K562 (cell line): ENCODE measurements around the gene PLEKHM3. TPM values are rescaled to one million over a fixed set of nuclear protein-coding genes. Genes with fewer than 3 reads are reported as not detected.

Experiments
- ATAC-seq: fragments of 200-7000 bp; cut with Tn5 transposase; 3 replicates; pipeline ENCODE4 v1.9.1; 2020; ENCODE audit warnings: moderate library complexity
- BruUV-seq: library from RNA; stranded (reverse); fragments of 400-500 nt; replicated peaks from 2 replicates; lab custom pipeline; 2021; lab: Mats Ljungman, UMichigan
- CTCF ChIA-PET: fragments of 300-600 bp; formaldehyde crosslinking; extraction: SDS; loops from one replicate; lab custom pipeline; 2021; ENCODE audit warnings: low intra/inter-chr PET ratio; lab: Yijun Ruan, JAX
- POLR2A ChIA-PET: fragments of 300-600, 350-650 bp; sonication (Branson Sonifier 250); formaldehyde crosslinking; extraction: SDS; loops from one replicate; lab custom pipeline; 2021; ENCODE audit warnings: antibody characterized with exemption, inconsistent platforms; lab: Yijun Ruan, JAX
- DNase-seq, 4 experiments: peaks; one replicate each; pipeline versions ENCODE4 v3.0.0 to v3.0.0-alpha.2; 2011 to 2018; ENCODE audit warnings: low spot score in 3 of 4, mixed read lengths in 3 of 4; ENCODE audit errors: extremely low read depth in 1 of 4
- FAIRE-seq: peaks from 2 replicates; lab custom pipeline; 2011; peaks lifted over from hg19 to GRCh38; lab: Jason Lieb, UNC
- H2AFZ ChIP-seq: 2 replicates; pipeline ENCODE4 v1.6.0; 2011; ENCODE audit warnings: low read depth, low read length, control low read depth, inconsistent platforms
- H3K27ac ChIP-seq: fragments of 200-600 bp; 3 replicates; pipeline ENCODE4 v1.8.0; 2011; ENCODE audit warnings: low read depth, mild to moderate bottlenecking, control low read depth, inconsistent platforms, low read length, moderate library complexity, mixed read lengths; ENCODE audit errors: extremely low read depth
- H3K27me3 ChIP-seq, 2 experiments: fragments of 300-600 bp in 1 of 2; 2 replicates in 1 of 2; 3 replicates in 1 of 2; pipeline versions ENCODE4 v1.6.0 to v1.8.0; 2011; ENCODE audit warnings: inconsistent platforms in 2 of 2, low read length in 2 of 2, mild to moderate bottlenecking in 1 of 2, mixed read lengths in 1 of 2, moderate library complexity in 1 of 2; ENCODE audit not compliant: control insufficient read depth in 2 of 2, insufficient read depth in 2 of 2
- H3K36me3 ChIP-seq: fragments of 300-600 bp; 3 replicates; pipeline ENCODE4 v1.8.0; 2011; ENCODE audit warnings: mild to moderate bottlenecking, low read length, inconsistent platforms; ENCODE audit not compliant: control insufficient read depth, insufficient read depth
- H3K4me1 ChIP-seq, 2 experiments: fragments of 200-600 bp in 1 of 2; replicated peaks in 1 of 2; 2 replicates in 1 of 2; 3 replicates in 1 of 2; pipeline versions ENCODE4 v1.5.1 to v1.8.0; 2011; ENCODE audit warnings: inconsistent platforms in 2 of 2, low read length in 2 of 2, mild to moderate bottlenecking in 1 of 2, mixed read lengths in 1 of 2, moderate library complexity in 1 of 2; ENCODE audit not compliant: control insufficient read depth in 2 of 2, insufficient read depth in 2 of 2
- H3K4me2 ChIP-seq: 2 replicates; pipeline ENCODE4 v1.6.1; 2011; ENCODE audit warnings: low read length, control low read depth, inconsistent platforms, mixed read lengths; ENCODE audit not compliant: insufficient read depth
- H3K4me3 ChIP-seq: fragments of 200-600 bp; sonication (generic), shearing (Covaris generic); 2 replicates; pipeline ENCODE4 v1.5.1; 2016; ENCODE audit warnings: control low read depth, inconsistent platforms
- H3K79me2 ChIP-seq: fragments of 200-600 bp; 3 replicates; pipeline ENCODE4 v1.8.0; 2011; ENCODE audit warnings: low read length, inconsistent platforms; ENCODE audit not compliant: control insufficient read depth, insufficient read depth
- H3K9ac ChIP-seq, 2 experiments: 2 replicates each; pipeline versions ENCODE4 v1.6.0 to v1.6.1; 2011; ENCODE audit warnings: low read depth in 2 of 2, low read length in 2 of 2, control low read depth in 1 of 2, inconsistent platforms in 1 of 2, mild to moderate bottlenecking in 1 of 2, mixed read lengths in 1 of 2; ENCODE audit not compliant: insufficient read depth in 1 of 2
- H3K9me1 ChIP-seq: one replicate; pipeline ENCODE4 v1.6.0; 2011; ENCODE audit warnings: inconsistent platforms, mild to moderate bottlenecking, low read length, moderate library complexity; ENCODE audit not compliant: control insufficient read depth, insufficient read depth
- H3K9me3 ChIP-seq: replicated peaks from 2 replicates; pipeline ENCODE4 v1.5.1; 2011; ENCODE audit warnings: low read depth, low read length, inconsistent platforms; ENCODE audit not compliant: control insufficient read depth, insufficient read depth
- H4K20me1 ChIP-seq: replicated peaks from 2 replicates; pipeline ENCODE4 v1.6.1; 2011; ENCODE audit warnings: low read length, inconsistent platforms, mixed read lengths; ENCODE audit not compliant: control insufficient read depth, insufficient read depth
- ATF7 ChIP-seq: fragments of 450-650 bp; IDR thresholded peaks from 2 replicates; pipeline ENCODE4 v1.7.1; 2014; ENCODE audit warnings: mild to moderate bottlenecking, moderate library complexity
- ETS1 ChIP-seq: conservative IDR thresholded peaks from 2 replicates; pipeline ENCODE4 v1.6.1; 2011; ENCODE audit warnings: low read depth, mild to moderate bottlenecking, low read length; ENCODE audit not compliant: control insufficient read depth
- FOSL1 ChIP-seq: fragments of 200-800 bp; sonication (Bioruptor generic); conservative IDR thresholded peaks from 2 replicates; pipeline ENCODE4 v1.6.1; 2016; ENCODE audit warnings: missing genetic modification characterization, missing compliant biosample characterization
- HDGF ChIP-seq: fragments of 450-650 bp; IDR thresholded peaks from 2 replicates; pipeline ENCODE4 v1.6.1; 2016
- HSF4 ChIP-seq: fragments of 250-450 bp; sonication (Bioruptor Pico); IDR thresholded peaks from 2 replicates; pipeline ENCODE4 v2.1.2; 2022; ENCODE audit warnings: mild to moderate bottlenecking, moderate library complexity, borderline replicate concordance
- MAZ ChIP-seq, 2 experiments: fragments of 450-650 bp in 1 of 2; sonication (generic) in 1 of 2; formaldehyde crosslinking; IDR thresholded peaks in 1 of 2; conservative IDR thresholded peaks in 1 of 2; 2 replicates each; pipeline versions ENCODE4 v1.4.0 to v1.5.0; 2020; ENCODE audit warnings: mild to moderate bottlenecking in 1 of 2, missing genetic modification reagents in 1 of 2
- PCBP1 ChIP-seq: fragments of 200-400 bp; formaldehyde crosslinking; IDR thresholded peaks from 2 replicates; pipeline ENCODE4 v1.6.1; 2018; ENCODE audit warnings: mild to moderate bottlenecking, low read depth, low read length; ENCODE audit not compliant: poor library complexity, severe bottlenecking
- POLR3G ChIP-seq: IDR thresholded peaks from 2 replicates; pipeline ENCODE4 v1.6.1; 2011; ENCODE audit not compliant: insufficient read length, insufficient replicate concordance; ENCODE audit errors: extremely low read depth
- SMARCB1 ChIP-seq: IDR thresholded peaks from 2 replicates; pipeline ENCODE4 v1.6.1; 2011; ENCODE audit warnings: improper control_type of control experiment, low read depth; ENCODE audit not compliant: insufficient read length
- SREBF1 ChIP-seq: fragments of 150-350 bp; IDR thresholded peaks from 2 replicates; pipeline ENCODE4 v1.6.1; 2014; ENCODE audit warnings: antibody characterized with exemption, low read depth, low read length, borderline replicate concordance
- U2AF2 ChIP-seq: fragments of 200-400 bp; formaldehyde crosslinking; optimal IDR thresholded peaks from 2 replicates; pipeline ENCODE3; 2017; ENCODE audit warnings: low read depth, mild to moderate bottlenecking, low read length
- ZBTB33 ChIP-seq: sonication (generic); formaldehyde crosslinking; IDR thresholded peaks from 2 replicates; pipeline ENCODE4 v1.8.1; 2023; ENCODE audit warnings: mild to moderate bottlenecking, missing genetic modification reagents
- ZFX ChIP-seq: sonication (generic); formaldehyde crosslinking; IDR thresholded peaks from 2 replicates; pipeline ENCODE4 v1.8.0; 2022; ENCODE audit warnings: mild to moderate bottlenecking, missing genetic modification reagents, moderate library complexity
- ZNF75A ChIP-seq: fragments of 450-650 bp; formaldehyde crosslinking; IDR thresholded peaks from 2 replicates; pipeline ENCODE4 v1.4.0; 2020; ENCODE audit warnings: mild to moderate bottlenecking
- WGBS: fragments of 100-300 bp; shearing (Covaris generic); methylation state at CpG from one replicate; pipeline ENCODE4 v1.1.6; 2016; ENCODE audit warnings: low coverage, mixed read lengths; ENCODE audit not compliant: insufficient coverage; ENCODE audit errors: missing lambda C conversion rate; 5-methylcytosine and 5-hydroxymethylcytosine counted together
- in situ Hi-C: fragments of 300-500 bp; cut with MboI; formaldehyde crosslinking; loops from 4 replicates; pipeline ENCODE4 v1.15.0; 2018; ENCODE audit warnings: inconsistent platforms, mixed read lengths
- intact Hi-C: fragments of 100-400 bp; cut with micrococcal nuclease; formaldehyde crosslinking; loops from 2 replicates; pipeline ENCODE4 v1.14.2; 2022
- polyA plus RNA-seq, 8 experiments: library from polyadenylated mRNA; depleted of rRNA in 4 of 8; stranded (reverse) in 5 of 8; unstranded in 3 of 8; fragments of >200 nt; fragmentation: Nextera tagmentation in 2 of 8; fragmentation: Illumina TruSeq in 1 of 8; extraction: Ambion mirVana in 2 of 8; extraction: Trizol in 1 of 8; gene quantifications; 2 replicates each; pipeline versions ENCODE4 v1.2.1 to v1.2.3, GENCODE V29; 2011 to 2014; ENCODE audit warnings: inconsistent platforms in 1 of 8, missing spikeins in 1 of 8
- total RNA-seq, 7 experiments: library from RNA; depleted of rRNA in 6 of 7; stranded (reverse); fragments of >200 nt in 6 of 7; fragmentation: Illumina TruSeq in 2 of 7; extraction: Trizol in 2 of 7; gene quantifications; 2 replicates each; pipeline versions ENCODE4 v1.2.1 to v1.2.3, GENCODE V29; 2011 to 2021; ENCODE audit warnings: low replicate concordance in 1 of 7
- TF ChIP-seq, protein P1 (sequence below): sonication (generic); formaldehyde crosslinking; IDR thresholded peaks from 2 replicates; pipeline ENCODE4 v1.8.1; 2023; ENCODE audit warnings: mild to moderate bottlenecking, missing genetic modification reagents

The PLEKHM3 gene
- total and polyA plus RNA-seq, 9 of the 15 experiments (the other 6 are each of a cell fraction or from before 2014, with no cell fraction given): 0.24 to 1.6 (median 1.0) TPM

GRCh38 chr2:207914716-207915115, 110.6 kb downstream of the PLEKHM3 start (continued):
- TF ChIP-seq SMARCB1: no peak

DNA sequence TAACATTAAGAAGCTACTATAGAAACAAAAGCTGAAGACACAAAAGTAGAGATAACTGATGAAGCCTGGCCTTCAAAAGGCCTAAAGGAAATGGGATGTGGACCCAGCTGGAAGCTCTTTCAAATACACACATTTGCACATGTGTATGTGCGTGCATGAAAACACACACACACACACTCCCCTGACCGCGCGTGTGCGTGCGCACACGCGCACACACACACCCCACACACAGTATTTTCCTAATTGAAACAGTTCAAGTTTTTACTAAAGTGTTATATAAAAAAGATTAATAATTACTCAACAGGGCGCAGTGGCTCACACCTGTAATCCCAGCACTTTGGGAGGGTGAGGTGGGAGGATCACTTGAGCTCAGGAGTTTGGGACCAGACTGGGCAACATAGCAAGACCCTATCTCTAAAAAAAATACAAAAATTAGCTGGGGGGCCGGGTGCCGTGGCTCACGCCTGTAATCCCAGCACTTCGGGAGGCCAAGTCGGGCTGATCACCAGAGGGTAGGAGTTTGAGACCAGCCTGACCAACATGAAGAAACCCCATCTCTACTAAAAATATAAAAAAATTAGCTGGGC, 111.5 kb downstream of the PLEKHM3 start:
- DNase-seq: no peak
- H3K4me3 ChIP-seq: no peak overlapping the region
- in situ Hi-C loops (no loop called here), intact Hi-C loops (no loop called here)
- no peak overlapping the region for H3K9ac ChIP-seq
- H2AFZ ChIP-seq: no peak overlapping the region
- FAIRE-seq: no peak
- no peaks in the 10 kb centered on the region for H3K79me2 ChIP-seq
- no peaks in the 10 kb centered on the region for H3K4me1 ChIP-seq
- H3K27ac ChIP-seq: no peak overlapping the region
- H3K9me3 ChIP-seq: no peaks in the 10 kb centered on the region
- ChIA-PET POLR2A (no interaction called here), CTCF (interaction anchor here (0.6 kb wide), 1 partner anchor 201 kb away, joined by 3 read pairs; no protein-coding TSS in a partner anchor)
- H4K20me1 ChIP-seq: no peaks in the 10 kb centered on the region
- H3K27me3 ChIP-seq: no peaks in the 10 kb centered on the region
- WGBS: 78% methylated on average over 12 of the region's 14 CpGs
- H3K9me1 ChIP-seq: no peaks in the 10 kb centered on the region
- H3K4me2 ChIP-seq: no peak overlapping the region
- BruUV-seq: no TSS peak
- H3K36me3 ChIP-seq: no peaks in the 10 kb centered on the region
- ATAC-seq: no peak
- no peak for TF ChIP-seq ETS1
- no peak for TF ChIP-seq U2AF2
- no peak for TF ChIP-seq ZBTB33
- no peak for TF ChIP-seq ZNF75A (CRISPR knock-in tag)
- no peak for TF ChIP-seq POLR3G
- TF ChIP-seq ATF7: no peak
- TF ChIP-seq HDGF: no peak
- no peak for TF ChIP-seq PCBP1
- TF ChIP-seq ZFX (CRISPR knock-in tag): no peak
- no peak for TF ChIP-seq FOSL1 (tag)
- TF ChIP-seq, protein P1, sequence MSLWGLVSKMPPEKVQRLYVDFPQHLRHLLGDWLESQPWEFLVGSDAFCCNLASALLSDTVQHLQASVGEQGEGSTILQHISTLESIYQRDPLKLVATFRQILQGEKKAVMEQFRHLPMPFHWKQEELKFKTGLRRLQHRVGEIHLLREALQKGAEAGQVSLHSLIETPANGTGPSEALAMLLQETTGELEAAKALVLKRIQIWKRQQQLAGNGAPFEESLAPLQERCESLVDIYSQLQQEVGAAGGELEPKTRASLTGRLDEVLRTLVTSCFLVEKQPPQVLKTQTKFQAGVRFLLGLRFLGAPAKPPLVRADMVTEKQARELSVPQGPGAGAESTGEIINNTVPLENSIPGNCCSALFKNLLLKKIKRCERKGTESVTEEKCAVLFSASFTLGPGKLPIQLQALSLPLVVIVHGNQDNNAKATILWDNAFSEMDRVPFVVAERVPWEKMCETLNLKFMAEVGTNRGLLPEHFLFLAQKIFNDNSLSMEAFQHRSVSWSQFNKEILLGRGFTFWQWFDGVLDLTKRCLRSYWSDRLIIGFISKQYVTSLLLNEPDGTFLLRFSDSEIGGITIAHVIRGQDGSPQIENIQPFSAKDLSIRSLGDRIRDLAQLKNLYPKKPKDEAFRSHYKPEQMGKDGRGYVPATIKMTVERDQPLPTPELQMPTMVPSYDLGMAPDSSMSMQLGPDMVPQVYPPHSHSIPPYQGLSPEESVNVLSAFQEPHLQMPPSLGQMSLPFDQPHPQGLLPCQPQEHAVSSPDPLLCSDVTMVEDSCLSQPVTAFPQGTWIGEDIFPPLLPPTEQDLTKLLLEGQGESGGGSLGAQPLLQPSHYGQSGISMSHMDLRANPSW (CRISPR knock-in tag): no peak
- no peak for TF ChIP-seq SREBF1
- no peak for TF ChIP-seq MAZ (CRISPR knock-in tag; conservative IDR thresholded peaks at IDR 0.05 in 1 of 2, IDR thresholded peaks at IDR 0.05 in 1 of 2)
- no peak for TF ChIP-seq HSF4 (CRISPR knock-in tag)
